ENCODE measurements around the gene IFFO2.

IFFO2 gene

GRCh38 chr1:18949686-18950400 lies 6.6 kb downstream of the IFFO2 start:
- DNase-seq = no peak

DNA sequence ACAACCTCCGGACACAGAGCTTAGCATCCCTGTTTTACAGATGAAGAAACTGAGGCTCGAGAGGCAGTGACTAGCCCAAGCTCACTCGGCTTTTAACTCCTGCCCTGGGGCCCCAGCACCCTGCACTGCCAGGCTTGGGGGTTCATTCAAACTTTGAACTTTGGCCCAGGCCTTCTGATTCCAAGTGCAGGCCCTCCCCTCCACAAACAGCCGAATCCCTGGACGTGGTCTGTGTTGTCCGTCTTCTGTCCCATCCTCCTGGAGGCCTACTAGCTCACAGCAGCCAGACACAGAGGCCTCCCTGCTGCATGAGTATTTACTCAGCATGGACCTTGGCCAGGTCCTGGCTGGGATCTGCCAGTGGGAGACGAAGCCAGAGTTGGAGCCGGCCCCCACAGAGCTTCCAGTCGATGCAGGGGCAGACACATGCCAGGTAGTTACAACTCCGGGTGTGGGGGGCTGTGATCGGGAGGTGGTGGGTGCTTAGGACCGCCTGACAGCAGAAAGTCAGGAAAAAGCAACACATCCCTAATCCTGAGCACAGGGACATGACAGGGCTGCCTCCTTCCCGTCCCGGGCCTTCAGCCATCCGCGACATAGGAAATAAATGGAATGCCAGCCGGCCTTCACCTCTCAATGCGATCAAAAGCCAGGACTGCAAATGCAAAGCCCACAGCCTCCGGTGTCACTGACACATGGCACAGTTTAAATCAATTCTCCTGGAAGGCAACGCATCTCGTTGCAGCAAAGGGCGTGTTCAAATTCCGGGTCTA lies 7.4 kb downstream of the IFFO2 start:
- DNase-seq = no peak

DNA sequence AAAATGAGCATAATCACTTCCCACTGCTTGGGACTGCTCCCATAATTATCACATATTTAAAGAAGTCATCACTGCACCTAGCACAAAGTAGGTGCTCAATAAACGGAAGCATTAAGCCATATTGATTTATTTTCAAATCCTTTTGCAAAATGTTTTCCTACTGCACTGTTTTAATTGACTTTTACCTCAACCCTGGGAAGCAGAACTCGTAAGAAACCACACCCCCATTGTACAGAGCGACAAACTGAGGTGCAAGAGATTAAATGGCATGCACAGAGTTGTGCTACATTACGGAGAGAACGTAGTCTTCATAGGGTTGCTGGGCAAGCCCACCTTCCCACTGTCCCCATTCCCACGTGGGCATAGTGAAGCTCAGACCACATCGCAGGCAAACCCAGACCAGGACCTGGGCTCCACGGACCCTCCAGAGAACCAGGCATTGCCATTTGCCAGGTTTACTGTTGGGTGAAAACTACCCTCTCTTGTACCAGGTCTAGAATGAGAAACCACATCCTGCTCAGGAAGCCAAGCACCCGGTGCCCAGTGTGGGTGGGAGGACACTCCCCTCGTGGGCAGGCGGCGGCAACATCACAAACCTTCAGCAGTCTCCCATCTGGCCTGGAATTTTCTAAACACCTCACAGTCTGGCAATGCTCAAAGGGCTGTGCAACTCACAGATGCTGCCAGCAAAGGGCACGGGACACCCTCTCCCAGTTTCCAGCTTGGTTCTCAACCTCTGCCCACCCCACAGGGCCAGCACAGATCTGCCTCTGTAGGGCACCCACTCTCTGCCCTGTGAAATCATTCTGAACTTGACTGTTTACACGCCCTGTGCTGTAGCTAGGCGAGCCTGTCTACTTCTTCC lies 8.2 kb downstream of the IFFO2 start:
- peak; percentile 69 for DNase-seq

DNA sequence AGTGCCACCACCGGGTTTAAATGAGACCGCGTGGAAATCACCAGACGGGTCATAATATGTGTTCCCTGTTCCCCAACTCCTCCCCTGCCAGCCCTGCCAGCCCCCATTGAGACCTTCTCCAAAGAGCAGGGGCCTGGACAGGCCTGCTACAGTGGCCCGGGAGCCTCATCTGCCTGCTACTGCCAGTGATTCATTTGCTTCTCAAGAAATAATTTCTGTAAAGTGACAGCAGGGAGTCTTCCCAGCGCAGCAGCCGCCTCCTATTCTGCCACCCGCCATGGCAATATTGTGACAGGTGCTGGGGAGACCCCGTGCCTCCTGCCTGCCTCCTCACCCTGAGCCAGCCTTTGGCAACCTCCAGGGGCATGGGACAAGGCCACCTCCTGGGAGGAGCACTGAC lies 8.9 kb downstream of the IFFO2 start:
- DNase-seq = no peak

DNA sequence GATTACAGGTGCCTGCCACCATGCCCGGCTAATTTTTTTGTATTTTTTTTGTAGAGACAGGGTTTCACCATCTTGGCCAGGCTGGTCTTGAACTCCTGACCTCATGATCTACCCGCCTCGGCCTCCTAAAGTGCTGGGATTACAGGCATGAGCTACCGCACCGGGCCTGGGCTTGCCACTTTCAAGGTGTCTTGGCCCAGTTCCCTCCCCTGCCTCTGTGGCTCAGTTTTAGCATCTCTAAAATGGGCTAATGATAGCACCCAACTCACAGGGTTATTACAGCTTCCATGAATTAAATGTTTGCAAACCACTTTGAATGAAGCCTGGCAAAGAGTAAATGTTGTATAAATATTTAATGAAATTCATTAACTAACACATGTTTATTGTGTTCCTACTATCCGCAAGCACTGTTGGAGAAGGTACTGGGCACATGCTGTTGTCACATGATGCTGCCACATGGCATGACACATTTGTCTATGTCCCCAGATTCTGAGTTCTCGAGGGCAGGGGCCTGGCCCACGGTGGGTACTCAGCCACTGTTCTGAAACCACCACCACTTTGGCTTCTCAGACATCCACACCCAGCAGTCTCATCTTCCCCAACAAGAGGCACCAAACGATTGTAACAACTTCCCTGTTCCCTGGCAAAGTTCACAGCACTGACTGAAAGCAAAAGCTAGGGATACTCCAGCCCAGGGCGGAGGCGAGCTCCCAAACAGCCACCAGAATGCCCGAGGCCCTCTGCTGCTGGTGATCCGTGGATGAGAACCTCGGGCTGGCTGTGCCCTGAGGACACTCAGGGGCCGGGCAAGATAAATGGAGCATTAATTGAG lies 9.7 kb downstream of the IFFO2 start:
- no peak for DNase-seq

DNA sequence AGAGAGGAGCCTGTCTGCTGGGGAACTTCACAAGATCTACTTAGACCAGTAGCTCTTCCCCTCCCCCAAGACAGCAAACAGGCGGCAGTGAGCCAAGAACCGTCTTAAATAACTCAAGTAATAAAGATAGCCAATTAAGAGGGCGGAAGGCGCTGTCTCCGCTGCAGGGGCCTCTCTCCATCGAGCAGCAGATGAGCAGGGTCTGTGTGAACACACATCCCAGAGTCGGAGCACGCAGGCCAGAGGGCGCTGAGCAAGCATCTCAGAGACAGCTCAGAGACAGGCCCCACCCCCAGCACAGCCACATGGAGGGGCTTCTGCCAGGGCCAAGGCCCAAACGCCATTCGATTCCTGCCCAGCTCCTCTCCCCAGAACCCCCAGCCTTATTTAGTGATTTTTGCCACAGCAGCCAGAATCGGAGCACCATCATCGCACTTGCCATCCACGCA lies 11.1 kb downstream of the IFFO2 start:
- no peak for DNase-seq

DNA sequence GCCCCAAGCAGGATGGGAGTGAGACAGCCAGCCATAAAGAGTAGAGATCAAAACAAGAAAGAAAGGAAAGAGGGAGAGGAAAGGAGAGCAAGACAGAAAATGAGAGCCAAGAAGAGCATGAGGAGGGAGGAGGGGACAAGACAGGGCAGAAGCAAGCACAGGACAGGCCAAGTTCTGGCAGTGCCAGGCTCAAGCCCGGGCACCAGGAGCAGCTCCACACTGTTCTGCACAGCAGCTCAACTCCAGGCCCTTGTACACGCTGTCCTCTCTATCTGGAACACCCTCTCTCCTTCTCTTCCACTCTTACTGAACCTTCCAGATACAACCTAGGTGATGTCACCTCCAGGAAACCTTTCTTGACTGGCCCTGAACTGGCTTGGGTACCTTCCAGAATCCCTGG lies 11.7 kb downstream of the IFFO2 start:
- no peak for DNase-seq

GRCh38 chr1:18943914-18944572 lies 12.4 kb downstream of the IFFO2 start:
- no peak for DNase-seq

DNA sequence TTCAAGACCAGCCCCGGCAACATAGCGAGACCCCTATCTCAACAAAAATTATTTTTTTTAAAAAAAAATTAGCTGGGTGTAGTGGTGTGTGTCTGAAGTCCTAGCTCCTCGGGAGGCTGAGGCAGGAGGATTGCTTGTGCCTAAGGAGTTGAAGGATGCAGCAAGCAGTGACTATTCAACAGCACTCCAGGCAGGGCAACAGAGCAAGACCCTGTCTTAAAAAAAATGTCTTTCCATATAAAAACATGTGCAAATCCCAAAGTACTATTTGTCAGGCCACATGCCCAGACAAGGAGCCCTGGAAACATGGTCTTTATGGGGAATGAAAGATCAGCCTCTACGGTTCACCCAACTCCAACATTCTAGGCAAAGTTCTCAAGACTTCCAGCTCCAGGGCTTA lies 13.3 kb downstream of the IFFO2 start:
- DNase-seq = no peak

DNA sequence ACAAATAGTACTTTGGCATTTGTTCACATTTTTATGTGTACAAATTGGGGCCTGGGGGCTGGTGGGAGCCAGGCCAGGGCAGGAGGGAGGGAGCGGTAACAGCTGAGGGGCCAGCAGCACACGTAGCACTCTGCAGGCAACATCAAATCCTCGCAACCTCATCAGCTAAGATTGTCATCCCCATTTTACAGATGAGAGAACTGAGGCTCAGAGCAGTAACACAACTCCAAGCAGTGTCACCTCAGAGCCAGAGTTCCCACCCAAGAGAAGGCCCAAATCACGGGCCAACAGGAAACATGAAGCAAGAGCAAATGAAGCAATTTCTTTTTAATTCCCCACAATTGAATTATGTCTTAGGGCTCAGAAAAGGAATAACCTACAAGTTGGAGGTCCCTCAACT lies 14.1 kb downstream of the IFFO2 start:
- DNase-seq = no peak

GRCh38 chr1:18941221-18942141 lies 15.0 kb downstream of the IFFO2 start:
- no peak for DNase-seq

GRCh38 chr1:18940303-18941020 lies 16.0 kb downstream of the IFFO2 start:
- no peak for DNase-seq

DNA sequence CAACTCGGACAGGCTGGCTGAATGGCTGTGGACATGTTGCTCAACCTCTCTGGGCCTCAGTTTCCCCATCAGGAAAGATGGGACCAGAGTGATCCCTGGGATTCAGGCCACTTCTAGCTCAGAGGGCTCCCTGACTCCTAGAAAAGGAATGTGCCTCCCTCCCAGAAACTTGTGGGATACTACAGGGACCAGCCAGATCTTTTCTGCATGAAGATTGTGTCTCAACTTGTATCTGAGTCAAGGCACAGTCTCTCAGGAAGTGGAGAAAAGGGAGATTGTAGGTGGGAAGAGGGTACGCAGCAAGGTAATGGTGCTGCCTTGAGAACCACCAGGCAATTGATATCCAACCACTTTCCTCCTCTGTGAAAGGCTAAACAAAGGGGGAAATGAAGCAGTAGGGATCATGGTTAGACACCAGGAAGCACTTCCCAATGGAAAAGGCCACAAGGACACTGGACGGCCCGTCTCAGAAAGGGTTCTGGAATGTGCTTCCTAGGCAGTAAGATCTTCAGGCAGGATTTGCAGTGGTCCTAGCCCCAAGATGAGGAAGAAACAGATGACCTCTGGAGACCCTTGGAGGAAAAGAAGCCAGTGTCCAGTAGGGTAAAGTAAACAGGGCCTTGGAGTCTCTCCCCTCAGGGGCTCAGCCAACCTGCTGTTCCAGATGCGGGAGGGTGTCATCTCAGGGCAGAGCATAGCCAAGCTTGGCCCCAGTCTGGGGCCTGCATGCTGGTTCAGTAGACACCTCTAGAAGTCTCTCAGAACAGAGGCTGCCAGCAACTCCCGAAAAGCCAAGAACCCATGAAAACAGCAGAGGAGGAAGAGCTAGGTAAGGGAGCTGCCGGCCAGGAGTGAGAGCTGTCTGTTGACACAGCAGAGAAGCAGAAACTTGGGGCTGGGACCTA lies 16.8 kb downstream of the IFFO2 start:
- DNase-seq = no peak

- no peak for DNase-seq
Observed at GRCh38 chr1:18938707-18939070, 17.8 kb downstream of the IFFO2 start.

DNA sequence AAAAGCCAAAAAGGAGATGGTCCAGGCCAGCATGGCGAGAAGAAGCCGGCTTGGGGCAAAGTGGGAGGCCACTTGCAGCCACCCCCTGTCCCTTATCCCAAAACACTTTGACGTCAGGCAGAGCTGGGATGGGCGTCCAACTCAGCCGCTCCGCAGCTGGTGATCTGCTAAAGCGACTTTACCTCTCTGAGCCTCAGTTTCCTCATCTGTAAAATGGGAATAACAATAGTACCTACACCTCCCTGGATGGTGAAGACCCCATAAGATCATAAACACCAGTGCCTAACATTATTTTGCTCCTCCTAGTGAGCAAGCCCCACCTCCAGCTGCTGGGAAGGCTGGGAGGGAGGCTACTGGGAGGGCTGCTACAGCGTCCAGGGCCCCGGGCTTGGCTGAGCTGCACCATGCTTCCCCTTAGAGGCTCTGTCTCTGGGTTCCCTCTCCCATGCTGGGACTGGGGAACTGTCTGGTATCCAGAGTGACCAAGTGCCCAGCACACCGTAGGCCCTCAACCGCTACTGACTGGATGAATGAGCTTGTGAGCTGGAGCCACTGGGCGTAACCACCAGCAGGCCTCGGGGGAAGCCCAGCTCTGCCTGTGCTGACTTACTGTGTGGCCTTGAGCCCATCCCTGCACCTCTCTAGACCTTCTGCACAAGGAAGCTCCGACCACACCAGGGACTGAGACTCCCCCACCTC lies 18.3 kb downstream of the IFFO2 start:
- no peak for DNase-seq

- DNase-seq = no peak
Observed at GRCh38 chr1:18937539-18937938, 18.9 kb downstream of the IFFO2 start.

DNA sequence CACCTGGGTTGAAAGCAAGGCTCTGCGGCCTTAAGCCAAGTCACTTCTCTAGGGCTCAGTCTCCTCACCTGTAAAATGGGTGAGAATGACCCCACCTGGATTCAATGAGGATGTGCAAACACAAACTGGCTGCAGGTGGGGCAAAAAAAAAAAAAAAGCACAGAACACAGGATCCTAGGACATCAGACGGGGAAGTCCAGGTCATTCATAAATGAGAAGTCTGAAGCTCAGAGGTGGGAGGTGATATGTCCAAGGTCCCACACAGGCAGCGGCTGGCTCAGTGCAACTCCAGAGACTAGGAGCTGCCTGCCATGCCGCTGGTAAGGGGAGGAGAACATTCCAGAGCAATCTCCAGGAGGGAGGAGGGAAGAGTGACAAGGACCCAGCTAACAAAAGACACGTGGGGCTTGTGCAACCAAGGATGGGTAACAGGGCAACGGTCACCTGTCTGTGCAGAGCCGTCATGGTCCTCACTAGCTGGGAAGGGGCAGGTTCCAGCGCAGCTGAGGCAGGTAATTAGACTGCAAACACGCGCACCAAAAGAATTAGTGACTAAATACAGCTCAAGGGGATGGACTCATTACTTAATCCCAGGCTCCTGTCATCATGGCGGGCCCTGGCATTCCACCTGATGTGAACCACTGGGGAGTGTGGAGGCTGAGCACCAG lies 19.5 kb downstream of the IFFO2 start:
- no peak for DNase-seq

- no peak for DNase-seq
Observed at GRCh38 chr1:18936471-18936813, 20.0 kb downstream of the IFFO2 start.

All from activated gamma-delta T cell treated with Interleukin-2 at 50 U/mL for 16 hours (primary cell).